Raji (cell line): ENCODE results near the gene KLHL28.

ENCODE experiments used
- POLR2A ChIP-seq: IDR thresholded peaks from 2 replicates; pipeline ENCODE4 v1.6.1; 2011; ENCODE audit warnings: low read depth, low read length, control low read depth; ENCODE audit not compliant: insufficient read depth

The KLHL28 gene

DNA sequence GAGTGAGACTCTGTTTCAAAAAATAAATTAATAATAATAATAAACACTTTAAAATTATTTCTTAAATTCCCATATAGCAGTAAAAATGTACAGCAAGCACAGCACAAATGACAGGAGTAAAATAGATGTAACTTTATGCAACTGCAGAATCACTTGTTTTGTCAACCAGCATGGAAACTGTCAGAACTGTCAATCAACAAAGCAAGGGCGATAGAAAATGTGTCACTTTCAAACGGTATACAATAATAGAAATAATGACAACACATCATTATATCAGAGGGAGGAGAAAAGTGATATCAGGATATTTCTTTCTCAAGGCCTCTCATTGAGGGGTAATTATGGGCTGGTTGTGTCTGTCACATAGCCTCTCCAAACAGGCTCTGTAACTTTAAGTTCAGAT lies 68.2 kb downstream of the KLHL28 start:
- TF ChIP-seq POLR2A = no peak

DNA sequence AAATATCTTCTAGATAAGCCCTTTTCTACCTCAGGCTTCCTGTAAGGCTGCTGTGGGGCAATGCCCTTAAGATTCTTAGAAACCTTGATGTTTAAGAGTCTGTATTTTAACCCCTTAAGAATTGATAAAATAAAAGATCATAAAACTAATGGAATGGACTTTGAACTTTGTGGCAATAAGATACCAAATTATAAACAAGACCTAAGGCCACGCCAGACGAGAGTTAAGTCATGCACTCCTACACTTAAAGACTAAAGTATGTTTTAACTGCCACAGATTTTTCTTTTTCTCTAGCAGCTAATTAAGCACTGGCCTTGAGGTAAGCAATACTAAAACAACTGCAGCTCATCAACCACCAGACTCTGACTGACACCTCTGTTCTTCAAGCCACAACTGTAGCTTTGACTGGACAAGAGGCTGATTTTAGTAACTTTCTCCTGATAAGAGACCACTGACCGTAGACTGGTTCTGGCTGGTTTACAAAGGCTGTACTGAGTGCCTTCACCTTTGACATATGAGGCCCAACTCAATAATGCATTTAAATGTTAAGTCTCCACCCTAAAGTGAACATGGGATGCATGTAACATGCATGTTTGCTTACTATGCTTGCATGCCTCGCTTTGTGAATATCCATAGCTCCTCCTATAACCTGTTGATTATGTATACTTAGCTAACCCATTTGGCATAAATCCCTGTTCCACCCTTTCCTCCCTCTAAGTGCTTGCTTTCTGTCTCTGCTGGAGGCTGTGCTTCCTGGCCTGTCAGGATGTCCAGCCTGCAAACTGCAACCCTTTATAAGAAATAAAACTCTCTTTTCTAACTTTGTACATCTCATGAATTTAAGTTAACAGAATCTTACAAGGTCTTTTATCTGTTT lies 71.9 kb downstream of the KLHL28 start:
- TF ChIP-seq POLR2A = no peak

DNA sequence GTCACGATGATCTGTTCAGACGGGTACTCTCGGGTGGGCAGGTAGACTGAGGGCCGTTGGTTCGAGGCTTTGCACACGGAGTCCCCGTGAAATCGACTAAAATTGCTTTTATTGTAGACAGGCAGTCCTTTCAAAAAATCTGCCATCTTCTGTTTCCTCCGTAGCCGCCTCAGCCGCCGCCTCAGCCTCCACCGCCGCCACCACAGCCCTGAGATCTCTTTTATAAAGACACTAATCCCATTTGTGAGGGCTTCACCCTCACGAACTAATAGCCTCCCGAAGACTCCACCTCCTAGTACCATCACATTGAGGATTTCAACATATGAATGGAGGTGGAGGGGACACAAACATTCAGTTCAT lies 74.2 kb downstream of the KLHL28 start:
- no peak for TF ChIP-seq POLR2A

DNA sequence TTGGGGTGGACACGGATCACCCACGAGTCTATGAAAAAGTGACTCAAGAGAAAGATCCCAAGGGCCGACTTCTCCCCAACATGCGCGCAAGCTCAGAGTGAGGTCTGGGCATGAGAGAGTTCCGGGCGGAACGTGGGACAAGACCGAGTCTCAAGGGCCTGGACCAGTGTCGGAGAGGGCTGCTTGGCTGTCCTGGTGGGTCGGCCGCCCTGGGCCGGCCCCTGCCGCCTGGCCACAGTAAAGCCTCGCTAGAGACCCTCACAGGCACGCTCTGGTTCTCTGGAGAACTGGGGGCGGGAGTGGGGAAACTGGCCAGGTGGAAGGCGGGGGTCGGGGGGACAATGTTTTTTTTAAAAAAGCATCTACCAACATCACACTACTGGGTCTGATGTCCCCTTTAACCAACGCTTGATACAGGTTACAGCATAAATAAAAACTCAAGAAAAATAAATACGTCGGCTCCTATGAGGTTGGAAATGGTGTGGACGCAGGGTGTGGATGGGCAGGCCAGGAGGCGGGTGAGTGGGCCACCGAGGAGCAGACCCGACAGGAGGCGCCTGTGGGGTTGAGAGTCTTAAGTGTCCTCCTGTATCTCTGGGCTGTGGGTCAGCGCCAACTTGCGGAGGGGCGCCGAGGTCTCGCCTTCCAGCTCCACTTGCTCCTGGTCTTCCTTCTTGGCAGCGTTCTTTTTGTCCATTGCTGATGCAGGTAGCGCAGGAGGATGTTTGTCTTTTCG lies 74.7 kb downstream of the KLHL28 start:
- TF ChIP-seq POLR2A = no peak

DNA sequence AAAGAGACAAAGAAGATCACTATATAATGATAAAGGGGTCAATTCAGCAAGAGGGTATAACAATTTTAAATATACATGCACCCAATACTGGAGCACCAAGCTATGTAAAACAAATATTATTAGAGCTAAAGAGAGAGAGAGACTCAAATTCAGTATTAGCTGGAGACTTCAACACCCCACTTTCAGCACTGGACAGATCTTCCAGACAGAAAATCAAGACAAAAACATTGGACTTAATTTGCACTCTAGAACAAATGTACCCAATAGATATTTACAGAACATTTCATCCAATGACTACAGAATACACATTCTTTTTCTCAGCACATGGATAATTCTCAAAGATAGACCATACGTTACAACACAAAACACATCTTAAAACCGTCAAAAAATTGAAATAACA lies 81.0 kb downstream of the KLHL28 start:
- TF ChIP-seq POLR2A = no peak
